CMK (cell line): ENCODE measurements around the gene PIP5K1B.

ENCODE experiments used
- DNase-seq: peaks from one replicate; pipeline ENCODE4 v3.0.0-alpha.2; 2010; ENCODE audit warnings: low read depth

PIP5K1B gene

GRCh38 chr9:68912561-68912960 is 207.5 kb downstream of the PIP5K1B start:
- DNase-seq: no peak

- no peak for DNase-seq
Observed at GRCh38 chr9:68913054-68913453, 208.0 kb downstream of the PIP5K1B start.

- no peak for DNase-seq
Observed at GRCh38 chr9:68914751-68915150, 209.7 kb downstream of the PIP5K1B start.

DNA sequence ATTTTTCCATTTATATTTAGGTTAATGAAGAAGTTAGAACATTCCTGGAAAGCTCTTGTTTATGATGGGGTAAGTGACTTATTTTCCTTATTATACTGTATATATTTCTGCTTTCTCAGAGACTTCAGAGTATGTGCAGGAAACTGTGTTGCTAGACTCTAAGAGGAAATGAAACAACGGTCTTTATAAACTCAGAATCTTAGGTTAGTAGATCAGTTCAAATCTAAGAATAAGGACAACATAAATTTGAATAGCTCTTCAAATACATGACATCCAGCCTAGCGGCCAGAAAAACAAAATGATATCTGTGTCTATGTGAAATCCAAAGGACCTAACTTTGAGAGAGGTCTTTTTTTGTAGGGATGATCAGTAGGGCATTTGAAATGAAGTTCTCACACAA is 214.6 kb downstream of the PIP5K1B start:
- no peak for DNase-seq

- no peak for DNase-seq
Observed at GRCh38 chr9:68920921-68921320, 215.9 kb downstream of the PIP5K1B start.

DNA sequence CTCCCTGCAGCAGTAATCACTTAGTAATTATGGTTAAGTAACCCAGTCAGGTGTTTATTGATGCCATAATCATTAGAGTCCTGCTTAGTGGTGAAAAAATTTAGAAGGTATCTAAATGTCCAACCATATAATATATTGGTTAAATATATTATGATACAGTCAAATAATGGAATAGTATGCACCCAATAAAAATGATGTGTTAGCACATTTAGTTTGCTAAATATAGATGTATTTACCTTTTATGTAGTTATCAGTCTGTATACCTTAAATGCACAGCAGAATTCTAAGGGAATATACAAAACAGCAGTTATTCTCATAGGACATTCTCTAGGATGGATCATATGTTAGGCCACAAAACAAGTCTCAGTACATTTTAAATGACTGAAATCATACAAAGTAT is 218.4 kb downstream of the PIP5K1B start:
- no peak for DNase-seq

DNA sequence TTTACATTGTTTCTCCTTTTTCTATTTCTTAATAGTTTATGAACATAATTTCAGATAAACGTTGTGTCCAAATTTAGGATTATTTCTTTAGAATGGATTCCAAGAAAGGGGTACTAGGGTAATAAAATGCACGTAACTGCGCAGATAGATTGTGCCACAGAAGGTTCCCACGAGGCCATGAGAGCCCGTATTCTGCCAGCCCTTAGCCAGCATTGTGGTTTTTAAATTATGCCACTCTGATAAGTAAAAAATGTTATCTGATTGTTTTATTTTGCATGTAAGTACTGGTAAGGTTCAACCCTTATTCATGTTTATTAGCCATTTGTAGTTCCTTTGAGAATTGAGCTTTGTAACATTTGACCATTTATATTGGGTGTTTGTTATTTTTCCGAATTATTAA is 220.1 kb downstream of the PIP5K1B start:
- no peak for DNase-seq

DNA sequence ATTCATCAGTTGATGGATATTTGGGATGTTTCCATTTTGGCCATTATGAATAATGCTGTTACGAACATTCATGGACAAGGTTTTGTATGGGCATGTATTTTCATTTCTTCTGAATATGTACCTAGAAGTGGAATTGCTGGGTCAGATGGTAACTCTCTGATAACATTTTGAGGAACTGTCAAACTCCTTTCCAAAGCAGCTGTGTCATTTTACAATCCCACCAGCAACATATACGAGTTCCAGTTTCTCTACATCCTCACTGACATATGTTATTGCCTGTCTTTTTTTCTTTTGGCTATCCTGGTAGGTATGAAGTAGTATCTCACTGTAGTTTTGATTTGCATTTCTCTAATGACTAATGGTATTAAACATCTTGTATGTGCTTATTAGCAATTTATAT is 222.1 kb downstream of the PIP5K1B start:
- no peak for DNase-seq

GRCh38 chr9:68931821-68932220 is 226.8 kb downstream of the PIP5K1B start:
- DNase-seq: no peak

- no peak for DNase-seq
Observed at GRCh38 chr9:68932458-68932857, 227.4 kb downstream of the PIP5K1B start.

DNA sequence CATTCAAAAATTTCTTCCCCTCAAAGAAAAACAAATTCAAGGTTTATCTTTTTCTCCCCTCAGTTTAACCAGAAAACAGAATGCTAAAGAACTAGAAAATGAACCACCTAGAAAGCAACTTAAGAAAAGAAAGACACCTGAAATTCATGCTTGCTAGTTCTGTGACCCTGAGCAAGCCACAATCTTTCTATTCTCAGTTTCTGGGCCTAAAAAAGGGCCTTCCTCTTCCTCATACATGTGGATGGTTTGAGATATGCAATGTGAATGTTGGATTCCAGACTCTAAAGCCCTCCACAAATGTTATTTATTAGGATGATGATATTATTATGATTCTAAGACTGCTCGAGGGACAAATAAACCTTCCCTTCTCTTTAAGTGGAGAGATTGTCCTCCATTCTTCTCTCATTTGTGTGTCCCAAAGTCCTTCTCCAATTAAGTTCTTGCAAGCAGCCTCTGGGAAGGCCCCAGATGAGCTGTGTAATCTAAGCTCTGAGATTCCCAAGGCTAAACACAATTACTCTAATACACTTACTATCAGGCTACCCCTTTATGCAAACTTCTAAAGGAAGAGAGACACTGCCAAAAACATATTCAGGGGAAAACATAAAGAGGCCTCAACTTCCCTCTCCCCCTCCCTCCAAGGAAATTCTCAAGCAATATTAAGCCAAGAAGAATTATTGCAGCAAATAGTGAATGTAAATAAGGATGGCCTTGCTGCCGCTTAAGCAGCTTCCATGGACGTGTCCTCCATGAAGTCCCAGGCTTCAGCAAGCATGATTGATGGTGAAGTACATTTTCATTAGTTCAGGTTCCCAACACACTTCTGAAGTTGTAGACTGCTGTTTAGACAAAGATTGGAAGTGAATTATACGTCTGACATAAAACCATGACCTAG is 228.6 kb downstream of the PIP5K1B start:
- no peak for DNase-seq

DNA sequence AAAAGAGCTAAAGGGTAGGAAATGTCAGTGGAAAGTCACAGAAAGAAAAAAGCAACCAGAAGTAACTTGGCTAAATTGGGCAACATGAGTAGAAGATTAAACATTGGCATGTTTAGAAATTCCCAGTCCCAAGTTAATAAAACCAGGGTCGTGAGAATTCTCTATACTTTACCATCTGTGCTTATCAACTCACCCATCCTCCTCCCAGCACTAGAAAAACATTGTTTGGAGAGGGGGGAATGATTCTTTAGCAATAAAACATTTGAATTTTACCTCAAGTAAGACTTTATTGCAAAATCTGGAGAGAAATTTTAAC is 229.2 kb downstream of the PIP5K1B start:
- no peak for DNase-seq

DNA sequence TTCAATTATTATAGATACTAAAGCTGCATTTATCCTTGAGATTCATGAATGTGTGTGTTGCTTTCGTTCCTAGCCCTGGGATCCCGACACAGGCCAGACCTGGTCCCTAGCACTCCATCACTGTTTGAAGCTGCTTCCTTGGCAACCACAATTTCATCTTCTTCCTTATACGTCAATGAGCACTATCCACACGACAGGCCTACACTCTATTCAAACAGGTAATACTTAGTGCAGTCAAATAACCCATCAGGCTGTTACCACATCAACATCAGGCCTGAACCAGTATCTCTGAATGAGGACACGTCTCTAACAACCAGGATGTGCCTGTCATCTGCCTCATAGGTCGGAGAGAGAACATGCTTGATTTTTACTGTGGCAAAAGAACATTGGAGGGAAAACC is 235.5 kb downstream of the PIP5K1B start:
- DNase-seq: no peak

DNA sequence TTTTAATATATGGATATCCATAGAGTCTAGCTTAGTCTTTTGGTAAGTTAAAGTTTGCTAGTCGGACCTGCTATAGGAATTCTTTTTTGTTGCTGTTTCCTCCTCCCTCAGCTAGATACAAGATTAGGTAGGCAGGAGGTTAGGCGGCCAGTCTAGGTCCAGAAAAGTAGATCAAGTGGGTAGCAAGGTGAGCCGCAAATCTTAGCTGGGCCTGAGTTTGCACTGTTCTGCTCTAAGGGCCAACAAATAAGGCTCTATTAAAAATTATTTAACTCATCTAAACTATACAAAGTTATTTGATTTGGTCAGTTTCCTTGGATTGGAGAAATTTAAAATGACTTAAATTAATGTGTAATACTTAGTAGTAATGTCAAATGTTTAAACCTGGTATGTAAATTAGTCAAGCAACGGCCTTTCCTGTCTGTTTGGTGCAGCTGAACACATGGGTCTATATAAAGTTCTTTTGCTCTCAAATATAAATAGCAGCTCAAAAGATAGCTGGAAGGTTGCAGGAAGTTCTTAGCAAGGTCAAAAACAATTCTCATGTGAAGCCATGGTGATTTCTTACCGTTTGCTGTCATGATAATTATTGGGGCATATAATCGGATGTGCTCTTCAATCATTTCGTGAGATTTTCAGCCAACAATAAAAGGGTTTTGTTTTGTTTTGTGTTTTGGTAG is 236.9 kb downstream of the PIP5K1B start:
- DNase-seq: no peak

DNA sequence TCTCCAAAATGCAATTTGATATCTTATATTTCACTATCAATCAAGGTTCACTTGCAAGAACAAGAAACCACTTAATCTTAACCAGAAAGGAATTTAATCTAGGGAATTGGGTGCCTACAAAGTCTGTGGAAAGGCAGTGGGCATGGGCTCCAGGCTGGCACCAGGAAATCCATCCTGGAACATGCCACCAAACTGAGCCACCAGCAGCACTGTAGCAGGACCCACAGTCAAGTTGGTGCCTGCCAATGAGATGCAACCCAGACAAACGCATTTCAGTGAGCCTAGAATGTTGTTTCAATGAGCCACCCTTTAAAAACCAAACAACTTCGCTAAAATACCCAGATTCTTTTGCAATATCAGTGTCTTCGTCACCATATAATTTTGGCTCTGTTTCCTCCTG is 237.8 kb downstream of the PIP5K1B start:
- DNase-seq: no peak

DNA sequence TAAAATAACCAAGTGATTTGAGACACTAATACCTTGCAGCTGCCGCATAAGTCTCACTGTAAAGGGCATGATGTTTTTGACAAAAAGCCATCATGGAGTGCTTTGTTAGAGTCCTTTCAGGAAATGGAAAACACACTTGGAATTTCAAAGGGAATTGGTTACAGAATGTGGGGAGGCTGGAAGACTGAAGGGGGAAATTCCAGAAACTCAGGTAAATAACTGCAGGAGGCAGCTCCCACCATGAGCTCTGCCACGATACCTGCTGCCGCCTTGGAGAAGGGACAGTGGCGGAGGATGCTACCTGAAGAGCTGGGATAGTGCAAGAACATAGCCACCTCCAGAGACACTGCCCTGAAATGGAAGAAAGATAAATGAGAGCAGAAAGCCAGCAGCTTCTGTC is 242.0 kb downstream of the PIP5K1B start:
- no peak for DNase-seq

- DNase-seq: no peak
Observed at GRCh38 chr9:68947842-68948569, 243.0 kb downstream of the PIP5K1B start.

- no peak for DNase-seq
Observed at GRCh38 chr9:68949271-68950000, 244.4 kb downstream of the PIP5K1B start.

DNA sequence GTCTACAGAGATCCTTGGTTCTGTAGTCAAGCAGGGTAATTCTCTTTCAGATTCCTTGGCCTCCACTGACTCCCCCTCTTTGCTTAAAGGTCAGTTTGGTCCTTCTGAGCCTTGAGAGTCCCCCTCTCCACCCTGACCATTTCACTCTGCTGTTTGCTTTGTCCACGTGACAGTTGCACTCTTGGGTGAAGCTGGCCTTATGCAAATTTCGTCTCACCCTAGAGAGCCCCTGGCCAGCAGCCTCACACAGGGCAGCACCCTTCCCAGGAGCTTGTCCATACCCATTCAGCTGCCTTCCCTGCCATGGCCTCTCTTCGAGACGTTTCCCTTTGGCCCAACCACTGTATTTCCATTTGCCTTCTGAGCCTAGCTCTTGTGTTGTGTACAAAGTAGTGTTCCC is 245.1 kb downstream of the PIP5K1B start:
- DNase-seq: no peak

GRCh38 chr9:68950689-68951088 is 245.6 kb downstream of the PIP5K1B start:
- DNase-seq: no peak

DNA sequence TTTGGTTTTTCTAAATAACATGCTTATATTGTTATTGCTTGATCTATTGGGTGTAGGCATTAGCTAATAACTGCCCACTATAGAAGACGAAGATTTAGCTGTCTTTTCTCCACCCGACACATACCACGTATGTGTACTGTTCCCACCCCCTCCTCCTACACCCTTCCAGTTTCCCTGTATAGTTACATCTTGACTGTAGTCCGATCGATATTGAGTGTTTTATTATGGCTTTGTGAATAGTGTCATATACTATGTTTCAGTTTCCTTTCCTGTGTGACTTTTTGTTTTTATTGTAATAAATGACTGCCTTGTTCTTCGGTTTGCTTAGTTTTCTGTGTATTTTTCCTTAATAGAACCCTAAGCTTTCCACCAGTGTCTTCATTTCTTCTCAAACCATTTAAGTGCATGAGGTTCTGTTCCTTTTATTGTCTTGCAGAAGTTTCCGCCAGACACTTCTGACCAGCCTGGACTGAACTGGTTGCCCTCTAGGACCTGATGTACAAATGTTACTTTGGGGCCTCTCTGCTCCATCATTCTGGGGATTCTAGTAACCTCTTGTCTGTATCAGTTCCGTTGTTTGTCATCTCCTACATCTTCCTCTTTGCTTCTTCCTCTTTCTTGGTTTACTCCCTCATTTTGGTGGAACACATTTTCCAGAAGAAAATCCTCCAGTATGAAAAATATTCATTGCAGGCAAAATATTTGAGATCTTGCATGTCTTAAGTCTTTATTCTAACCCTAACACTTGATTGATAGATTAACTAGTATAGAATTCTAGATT is 247.0 kb downstream of the PIP5K1B start:
- DNase-seq: no peak

GRCh38 chr9:68953771-68954170 is 248.7 kb downstream of the PIP5K1B start:
- no peak for DNase-seq
